CD4-positive, alpha-beta T cell treated with Interleukin-12 subunit alpha and Interleukin-12 subunit beta, for 1 hour (primary cell): ENCODE measurements around the gene EFHC1.
"Not testable (repeated sequence)": the region's sequence is repeated elsewhere in the genome, so short reads cannot be mapped to it uniquely, and the experiment has no call there.

Source experiments
- DNase-seq: peaks from one replicate; pipeline ENCODE4 v3.0.0-alpha.2; 2020

The EFHC1 gene

DNA sequence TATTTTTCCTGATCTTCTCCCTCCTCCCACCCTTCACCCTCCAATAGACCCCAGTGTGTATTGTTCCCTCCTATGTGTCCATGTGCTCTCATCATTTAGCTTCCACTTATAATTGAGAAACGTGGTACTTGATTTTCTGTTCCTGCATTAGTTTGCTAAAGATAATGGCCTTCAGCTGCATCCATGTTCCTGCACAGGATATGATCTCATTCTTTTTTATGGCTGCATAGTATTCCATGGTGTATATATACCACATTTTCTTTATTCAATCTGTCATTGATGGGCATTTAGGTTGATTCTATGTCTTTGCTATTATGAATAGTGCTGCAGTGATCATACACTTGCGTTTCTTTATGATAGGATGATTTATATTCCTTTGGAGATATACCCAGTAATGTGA, 41.1 kb downstream of the EFHC1 start:
- DNase-seq = not testable (repeated sequence)

DNA sequence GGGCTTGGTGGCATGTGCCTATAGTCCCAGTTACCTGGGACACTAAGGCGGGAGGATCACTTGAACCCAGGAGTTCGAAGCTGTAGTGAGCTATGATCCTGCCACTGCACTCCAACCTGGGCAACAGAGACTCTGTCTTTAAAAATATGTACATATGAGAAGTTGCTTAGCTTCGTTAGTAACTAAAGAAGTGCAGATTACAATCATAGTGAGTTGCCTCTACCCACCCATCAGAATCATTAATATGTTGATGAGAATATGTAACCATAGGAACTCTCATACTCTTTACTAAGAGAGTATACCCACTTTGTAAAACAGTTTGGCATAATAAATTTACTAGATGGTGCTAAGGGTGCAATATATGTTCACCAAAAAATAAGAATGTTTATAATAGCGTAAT, 54.0 kb downstream of the EFHC1 start:
- DNase-seq = no peak

DNA sequence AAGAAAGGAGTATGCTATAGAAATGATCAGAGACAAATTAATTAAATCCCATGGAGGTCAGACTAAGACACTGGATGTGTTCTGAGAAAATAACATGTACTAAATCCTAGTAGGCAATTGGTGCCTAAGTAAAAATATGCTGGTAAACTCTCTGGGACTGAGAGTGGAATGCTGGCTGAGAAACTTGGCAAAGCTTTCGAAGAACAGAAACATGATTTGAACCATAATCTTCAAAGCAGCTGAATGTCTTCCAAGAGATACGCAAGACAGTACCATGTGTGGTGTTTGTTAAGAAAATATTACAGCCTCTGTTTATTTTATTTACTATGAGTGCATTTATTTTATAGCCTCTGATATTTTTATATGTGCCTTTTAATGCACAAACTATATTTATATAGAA, 55.2 kb downstream of the EFHC1 start:
- DNase-seq = no peak

DNA sequence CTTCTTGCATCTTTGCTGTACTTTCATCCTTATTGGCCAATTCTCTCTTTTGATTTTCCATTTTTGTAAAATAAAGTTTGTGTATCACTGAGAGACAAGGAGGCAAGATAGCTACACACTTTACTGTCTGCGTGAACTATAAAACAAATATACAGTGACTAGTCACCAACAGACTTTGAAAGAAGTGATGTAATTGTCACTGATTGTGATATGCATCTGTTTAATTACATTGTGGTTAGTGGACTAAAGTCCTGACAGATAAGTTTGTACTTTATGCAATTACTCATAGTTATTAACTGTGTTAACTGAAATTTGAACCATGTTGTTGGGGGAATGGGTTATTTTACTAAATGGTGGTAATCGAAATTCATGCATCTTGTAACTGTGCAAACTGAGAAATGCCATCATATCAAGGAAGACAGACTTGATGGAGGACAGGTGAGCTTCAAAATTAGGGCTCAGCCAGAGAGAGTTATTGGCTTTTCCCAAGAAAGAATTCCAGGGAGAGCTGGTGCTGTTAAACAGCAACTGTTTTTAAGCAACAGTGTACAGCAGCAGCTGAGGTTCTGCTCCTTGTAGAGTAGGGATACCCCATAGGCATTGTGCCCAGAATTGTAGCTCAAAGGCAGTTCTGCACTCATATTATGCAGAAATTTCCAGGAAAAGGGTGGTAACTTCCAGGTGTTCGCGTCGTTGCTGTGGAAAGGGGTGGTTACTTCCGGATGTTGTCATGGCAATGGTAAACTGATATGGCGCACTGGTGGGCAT, 62.9 kb downstream of the EFHC1 start:
- DNase-seq = no peak

- DNase-seq = no peak
These were observed 63.5 kb downstream of the EFHC1 start for GRCh38 chr6:52483671-52484003.

DNA sequence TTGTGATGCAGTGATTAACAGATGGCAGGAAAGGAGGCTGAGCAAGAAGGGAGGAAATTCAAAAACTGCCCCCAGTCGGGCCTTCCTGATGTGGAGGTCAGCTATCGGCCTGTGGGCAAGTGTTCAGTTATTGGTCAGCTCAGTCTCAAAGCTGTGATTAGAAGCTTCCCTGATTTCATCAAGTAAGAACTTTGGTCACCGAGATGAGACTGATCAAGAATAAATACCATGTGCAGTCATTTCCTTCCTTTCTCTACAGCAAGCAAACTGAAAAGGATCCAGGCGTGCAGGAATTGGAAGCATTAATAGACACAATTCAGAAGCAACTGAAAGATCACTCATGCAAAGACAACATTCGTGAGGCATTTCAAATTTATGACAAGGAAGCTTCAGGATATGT, 69.7 kb downstream of the EFHC1 start:
- no peak for DNase-seq

- no peak for DNase-seq
These were observed 71.3 kb downstream of the EFHC1 start for GRCh38 chr6:52491203-52492069.

GRCh38 chr6:52493669-52494068, 73.5 kb downstream of the EFHC1 start:
- DNase-seq = no peak

DNA sequence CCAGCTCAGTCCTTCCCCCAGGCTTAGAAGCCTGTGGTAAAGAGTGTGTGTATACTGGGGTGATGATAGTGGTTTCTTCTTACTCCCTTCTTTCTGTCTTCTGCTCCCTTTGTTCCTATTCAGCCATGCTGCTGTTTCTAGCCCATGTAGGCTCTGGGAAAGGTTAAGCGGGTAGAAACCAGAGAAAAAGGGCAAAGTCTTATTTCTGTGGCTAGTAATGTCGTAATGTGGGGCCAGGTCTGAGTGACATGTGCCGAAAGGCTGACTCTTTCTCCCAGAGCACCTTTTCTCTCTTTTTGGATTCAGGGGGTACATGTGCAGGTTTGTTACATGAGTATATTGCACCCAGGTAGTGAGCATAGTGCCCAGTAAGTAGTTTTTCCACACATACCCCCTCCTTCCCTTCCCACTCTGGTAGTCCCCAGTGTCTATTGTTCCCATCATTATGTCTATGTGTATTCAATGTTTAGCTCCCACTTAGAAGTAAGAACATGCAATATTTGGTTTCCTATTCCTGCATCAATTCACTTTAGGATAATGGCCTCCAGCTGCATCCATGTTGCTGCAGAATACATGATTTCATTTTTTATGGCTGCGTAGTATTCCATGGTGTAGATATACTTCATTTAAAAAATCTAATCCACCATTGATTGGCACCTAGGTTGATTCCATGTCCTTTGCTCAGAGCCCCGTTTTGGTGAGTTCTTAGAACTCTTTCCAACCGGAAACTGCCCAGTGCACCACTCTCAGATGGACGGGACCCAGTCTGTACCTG, 74.3 kb downstream of the EFHC1 start:
- no peak for DNase-seq

DNA sequence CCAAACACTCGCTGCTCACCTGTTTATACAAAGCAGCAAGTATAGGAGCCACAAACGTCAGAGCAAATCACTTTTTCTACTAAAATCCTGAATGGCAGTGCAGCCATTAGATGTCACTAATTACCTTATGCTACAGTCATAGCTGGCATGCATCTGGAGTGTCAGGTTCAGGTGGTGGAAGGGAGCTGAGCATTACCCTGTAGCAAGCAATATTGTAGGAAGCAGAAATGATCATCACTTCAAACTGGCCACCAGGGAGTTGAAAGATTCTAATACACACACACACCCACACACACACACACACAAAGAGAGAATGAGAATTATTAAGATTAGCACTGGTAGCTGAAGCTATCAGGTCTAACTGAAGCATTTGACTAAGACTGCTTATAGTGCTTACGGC, 75.8 kb downstream of the EFHC1 start:
- DNase-seq = no peak

- no peak for DNase-seq
These were observed 76.5 kb downstream of the EFHC1 start for GRCh38 chr6:52496631-52497030.

DNA sequence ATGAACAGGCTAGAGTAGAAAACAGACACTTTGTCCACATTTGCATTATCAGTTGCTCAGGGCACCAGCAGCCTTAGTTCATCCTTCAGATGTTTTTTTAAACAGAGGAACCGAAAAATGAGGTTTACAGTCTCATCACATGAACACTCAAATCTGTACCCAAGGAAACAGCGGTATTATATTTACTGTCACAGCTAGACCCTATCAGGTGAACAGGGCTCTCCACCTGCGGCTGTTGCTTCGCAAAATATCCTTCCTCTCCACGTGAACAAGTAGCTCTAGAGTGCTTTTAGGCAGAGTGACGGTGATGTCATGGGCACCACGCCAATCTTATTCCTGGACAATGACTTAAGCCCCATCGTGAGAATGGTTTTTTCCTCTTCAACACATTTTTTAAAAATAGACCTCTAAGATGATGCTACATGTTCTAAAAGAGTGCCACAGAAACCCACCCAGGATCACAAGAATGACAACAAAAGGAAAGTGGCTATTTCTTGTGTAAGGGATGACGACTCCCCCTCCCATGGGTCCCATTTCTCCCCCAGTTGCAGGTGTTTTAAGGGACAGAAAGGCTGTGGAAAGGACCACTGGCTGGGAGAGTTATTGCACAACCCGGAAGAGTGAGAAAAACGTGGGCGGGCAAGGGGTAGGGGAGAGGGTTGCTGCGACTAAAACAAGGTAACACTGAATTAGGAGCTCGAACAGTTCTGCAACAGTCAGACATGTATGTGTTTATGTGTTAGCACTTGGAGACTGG, 77.7 kb downstream of the EFHC1 start:
- DNase-seq = no peak

DNA sequence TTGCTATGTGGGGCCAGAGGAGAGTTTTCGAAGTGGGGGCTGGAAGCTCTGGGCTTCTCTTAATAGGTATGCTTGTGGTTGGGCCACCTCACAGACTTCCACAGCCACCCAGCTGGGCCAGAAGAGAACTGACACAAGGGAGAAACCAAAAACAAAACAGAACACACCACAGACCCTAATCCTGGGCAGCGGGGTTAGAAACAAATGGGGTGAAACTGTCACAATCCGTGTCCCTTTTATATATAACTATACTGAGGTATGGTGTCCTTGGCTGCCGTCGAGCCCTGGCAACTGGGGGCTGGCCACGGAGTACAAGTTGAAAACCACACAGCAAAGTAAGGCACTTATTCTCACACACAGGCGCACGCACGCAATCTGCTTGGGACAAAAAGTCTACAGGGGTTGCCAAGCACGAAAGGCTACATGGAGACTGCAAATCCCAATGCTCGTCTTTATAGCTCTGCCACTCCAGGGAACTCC, 78.4 kb downstream of the EFHC1 start:
- DNase-seq = no peak

GRCh38 chr6:52499026-52499425, 78.9 kb downstream of the EFHC1 start:
- DNase-seq = no peak

DNA sequence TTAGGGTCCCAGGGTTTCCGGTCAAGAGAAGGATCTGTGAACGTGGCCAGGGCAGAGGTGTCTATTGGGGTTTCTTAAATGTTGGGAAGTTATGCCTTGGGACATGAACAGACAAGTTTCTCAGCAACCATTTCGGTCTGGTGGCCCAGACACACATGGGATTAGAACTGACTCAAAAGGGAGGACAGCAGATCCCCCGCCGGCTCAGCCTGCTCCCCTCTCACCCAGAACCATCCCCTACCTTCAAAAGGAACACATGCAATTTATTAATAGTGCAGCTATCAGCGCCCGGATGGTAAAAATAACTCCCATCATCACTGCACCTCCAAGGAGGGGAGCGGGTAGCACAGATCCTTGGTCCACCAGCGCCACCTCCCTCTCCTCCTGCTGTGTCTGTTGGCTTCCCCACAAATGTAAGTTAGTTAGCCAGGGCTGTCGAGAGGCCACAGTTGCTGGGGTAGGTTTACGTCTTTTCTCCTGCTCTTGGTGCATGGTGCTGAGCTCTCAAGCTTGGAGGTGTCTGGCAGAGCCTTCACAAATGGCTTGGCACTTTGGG, 79.6 kb downstream of the EFHC1 start:
- no peak for DNase-seq

- DNase-seq = no peak
These were observed 80.3 kb downstream of the EFHC1 start for GRCh38 chr6:52500238-52501129.

GRCh38 chr6:52502306-52503029, 82.3 kb downstream of the EFHC1 start:
- no peak for DNase-seq

GRCh38 chr6:52503323-52503747, 83.2 kb downstream of the EFHC1 start:
- no peak for DNase-seq

GRCh38 chr6:52503851-52504781, 84.0 kb downstream of the EFHC1 start:
- DNase-seq = peak; percentile 13
